GM19397 (cell line): Measurements from ENCODE around the gene SLC44A1.
A peak's percentile ranks its signal among the peaks of the same experiment; 100 is the strongest.
"Not testable (repeated sequence)": the region's sequence is repeated elsewhere in the genome, so short reads cannot be mapped to it uniquely, and the experiment has no call there.

ENCODE experiments used
- ATAC-seq: cut with Tn5 transposase; IDR thresholded peaks from one replicate; pipeline ENCODE4 v1.9.1; 2021; ENCODE audit warnings: mild to moderate bottlenecking, moderate library complexity; ENCODE audit not compliant: unreplicated experiment

Gene SLC44A1

DNA sequence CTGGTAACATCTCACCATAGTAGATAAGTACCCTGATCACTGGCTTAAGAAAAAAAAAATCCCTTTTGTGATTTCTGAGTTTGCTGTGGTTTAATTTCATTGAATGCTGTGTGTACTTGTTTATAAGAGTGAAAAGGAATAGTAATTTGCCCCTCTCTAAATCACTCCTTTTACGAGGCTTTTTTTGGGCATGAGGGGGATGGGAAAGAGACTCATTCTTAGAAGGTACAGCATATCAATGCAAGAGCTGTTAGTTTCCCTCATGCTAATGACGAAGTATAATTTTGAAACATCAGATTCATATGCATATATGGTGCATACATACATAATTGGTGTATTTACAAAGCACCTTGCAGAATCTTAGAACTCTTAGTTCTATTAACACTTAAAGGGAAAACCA is 2.4 kb upstream of the SLC44A1 start:
- ATAC-seq: no peak

DNA sequence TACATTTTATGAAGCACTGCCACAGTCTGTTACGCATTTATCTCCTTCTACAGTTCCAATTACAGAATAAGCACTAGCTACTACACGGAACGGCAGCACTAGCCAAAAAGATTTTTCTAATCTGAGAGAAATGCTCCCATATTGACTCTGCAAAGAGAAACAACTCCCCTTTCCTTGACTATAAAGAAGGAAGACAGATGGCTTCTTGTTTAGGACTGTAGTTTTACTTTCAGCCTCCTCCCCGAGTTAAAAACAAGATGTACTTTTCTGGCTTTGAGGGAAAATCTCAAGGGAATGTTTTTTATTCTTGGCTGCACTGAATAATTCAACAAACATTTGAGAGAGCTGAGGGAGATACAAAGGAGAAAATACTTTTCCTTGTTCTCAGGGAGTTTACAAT is 1.9 kb upstream of the SLC44A1 start:
- no peak for ATAC-seq

DNA sequence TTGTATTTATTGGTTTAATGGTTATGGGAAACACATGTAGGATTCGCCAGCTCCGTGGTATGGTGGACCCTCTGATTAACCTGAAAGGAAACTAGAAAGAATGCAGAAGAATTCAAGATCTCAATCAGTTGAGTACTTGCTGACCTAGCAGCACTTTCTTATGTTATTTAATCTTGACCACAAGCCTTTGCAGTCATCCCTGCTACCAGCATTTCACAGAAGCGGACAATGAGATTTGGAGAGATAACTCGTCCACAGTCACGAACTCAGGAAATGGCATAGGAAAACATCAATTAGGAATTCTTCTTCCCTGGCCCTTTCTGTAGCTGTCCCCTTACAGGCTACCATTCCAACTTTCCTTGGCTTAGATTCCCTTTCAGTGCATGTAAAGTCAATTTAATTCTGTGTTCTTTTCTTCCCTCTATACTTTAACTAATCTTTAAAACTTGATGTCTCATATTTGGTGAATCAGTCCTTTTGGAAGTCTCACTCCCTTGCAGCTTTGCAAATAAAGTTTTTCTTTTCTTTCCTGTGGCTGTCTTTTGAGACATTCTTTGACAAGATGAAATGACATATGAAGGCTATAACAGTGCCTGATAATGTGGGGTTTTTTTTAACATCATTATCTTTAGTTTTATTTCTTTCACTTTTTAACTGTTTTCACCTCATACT is 1.3 kb upstream of the SLC44A1 start:
- ATAC-seq: no peak

DNA sequence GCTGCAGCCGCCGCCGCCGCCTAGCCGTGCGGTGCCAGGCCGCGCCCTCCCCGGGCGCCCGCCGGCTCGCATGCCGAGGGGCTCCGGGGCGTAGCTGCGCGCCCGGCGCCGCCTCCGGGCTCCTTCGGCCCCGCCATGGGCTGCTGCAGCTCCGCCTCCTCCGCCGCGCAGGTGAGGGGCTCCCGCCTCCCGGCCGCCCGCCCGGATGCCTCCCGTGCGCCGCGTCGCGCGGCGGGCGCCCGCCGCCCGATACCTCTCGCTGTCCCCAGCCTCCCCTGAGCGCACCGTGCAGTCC is 230 bp downstream of the SLC44A1 start:
- ATAC-seq: peak; percentile 56

DNA sequence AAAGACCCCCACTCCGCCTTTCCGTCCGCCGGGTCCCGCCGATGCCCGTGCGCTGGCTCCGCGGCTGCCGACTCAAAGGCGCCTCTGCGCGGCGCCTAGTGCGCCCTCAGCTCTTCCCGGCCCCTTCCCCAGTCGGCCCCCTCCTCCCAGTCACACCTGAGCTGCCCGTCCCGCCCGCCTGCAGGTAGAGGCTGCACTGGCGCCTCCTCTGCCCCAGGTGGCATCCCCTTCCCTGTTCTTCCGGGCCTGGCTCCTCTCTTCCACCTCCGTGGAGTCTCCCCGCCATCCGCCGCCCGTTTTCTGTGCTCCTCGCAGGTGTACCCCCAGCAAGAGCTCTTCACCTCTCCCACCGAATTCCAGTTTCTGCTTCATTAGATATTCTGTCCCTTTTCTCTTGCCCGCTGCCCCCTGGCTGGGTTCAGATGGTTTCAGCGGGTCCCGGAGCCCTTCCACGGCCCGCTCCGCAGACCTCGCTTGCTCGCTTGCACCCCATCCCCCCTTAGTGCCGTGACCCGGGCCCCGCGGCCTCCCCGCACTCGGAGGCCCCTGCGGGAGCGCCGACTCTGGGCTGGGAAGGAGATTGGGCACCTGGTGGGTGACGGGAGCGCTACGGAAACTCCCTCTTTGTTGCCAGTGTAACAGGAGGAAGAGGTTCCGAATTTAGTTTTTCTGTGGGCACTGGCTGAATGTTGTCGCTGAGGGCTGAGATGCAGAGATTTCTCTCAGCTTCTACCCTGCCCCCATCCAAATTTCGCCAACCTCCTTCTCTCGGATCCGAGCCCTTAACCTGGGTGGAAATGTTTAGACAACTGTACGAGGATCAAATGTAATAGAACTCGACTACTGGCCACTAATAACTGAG is 809 bp downstream of the SLC44A1 start:
- ATAC-seq: peak; percentile 7

DNA sequence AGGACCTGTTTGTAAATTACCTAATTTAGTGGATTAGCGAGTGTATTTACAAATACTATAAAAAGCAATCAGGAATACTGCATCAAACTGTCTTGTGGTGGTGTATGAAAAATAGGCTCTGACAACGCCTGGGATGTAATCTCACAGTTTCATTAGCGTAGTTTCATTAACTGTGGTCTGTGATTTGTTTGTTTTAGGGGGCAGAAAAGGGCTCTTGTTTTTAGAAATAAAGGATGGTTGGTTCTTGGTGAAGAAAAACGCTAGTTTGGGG is 1.4 kb downstream of the SLC44A1 start:
- ATAC-seq: no peak

DNA sequence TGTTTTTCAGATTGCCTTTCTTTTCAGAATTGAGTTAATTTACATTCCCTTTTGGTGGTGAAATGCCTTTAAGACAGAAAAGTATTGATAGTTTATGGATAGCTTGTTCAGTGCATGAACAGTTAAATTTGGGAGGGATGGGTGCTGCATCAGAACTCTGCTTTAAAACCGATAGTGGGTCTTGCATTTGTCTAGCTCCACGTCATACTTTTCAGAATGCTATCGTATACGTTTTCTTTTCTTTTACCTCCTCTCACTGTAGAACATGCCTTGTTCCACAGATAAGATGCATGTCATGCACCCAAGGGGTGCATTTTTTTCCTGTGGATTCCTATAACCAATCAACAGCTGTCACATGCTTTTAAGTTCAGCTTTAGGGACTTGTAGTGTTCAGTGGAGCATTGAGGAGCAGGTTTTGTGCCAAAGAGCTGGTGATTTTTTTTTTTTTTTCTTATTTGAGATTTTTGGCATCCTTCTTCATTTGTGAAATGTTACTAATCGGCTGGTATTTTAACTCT is 2.3 kb downstream of the SLC44A1 start:
- ATAC-seq: no peak

DNA sequence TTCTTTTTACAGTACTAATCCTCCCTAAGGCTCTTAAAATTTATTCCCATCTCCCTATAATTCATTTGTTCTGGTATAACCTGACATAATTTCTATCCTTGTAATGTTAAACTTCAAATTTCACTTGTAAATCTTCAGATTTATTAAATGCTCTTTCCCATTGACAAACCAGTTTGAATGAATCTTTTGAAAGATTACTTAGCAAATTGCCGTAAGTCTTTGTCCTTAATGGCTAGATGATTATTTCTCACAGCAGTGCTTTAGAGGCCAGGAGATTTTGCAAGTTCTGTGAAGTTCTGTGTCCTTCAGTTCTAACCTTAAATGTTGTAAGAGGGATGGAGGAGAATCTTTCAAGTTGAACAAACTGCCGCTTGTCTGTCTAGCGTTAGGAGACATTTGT is 4.2 kb downstream of the SLC44A1 start:
- ATAC-seq: no peak

DNA sequence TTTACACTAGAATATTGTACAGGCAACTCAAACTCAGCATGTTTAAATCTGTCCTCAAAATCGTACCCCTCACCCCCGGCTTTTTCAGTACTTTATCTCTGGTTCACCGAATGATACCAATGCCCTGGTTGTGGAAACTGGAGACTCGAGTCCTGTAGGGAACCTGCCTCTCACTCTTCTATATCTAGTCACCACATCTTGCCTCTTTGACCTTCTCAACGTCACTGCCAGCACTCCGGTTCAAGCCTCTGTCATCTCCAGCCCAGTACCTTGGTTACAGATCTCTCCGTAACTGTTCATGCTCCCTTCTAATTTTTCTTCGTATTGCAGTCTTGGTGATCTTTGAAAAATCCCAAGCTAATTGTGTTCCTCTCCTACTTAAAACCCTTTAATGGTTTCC is 6.7 kb downstream of the SLC44A1 start:
- ATAC-seq: no peak

DNA sequence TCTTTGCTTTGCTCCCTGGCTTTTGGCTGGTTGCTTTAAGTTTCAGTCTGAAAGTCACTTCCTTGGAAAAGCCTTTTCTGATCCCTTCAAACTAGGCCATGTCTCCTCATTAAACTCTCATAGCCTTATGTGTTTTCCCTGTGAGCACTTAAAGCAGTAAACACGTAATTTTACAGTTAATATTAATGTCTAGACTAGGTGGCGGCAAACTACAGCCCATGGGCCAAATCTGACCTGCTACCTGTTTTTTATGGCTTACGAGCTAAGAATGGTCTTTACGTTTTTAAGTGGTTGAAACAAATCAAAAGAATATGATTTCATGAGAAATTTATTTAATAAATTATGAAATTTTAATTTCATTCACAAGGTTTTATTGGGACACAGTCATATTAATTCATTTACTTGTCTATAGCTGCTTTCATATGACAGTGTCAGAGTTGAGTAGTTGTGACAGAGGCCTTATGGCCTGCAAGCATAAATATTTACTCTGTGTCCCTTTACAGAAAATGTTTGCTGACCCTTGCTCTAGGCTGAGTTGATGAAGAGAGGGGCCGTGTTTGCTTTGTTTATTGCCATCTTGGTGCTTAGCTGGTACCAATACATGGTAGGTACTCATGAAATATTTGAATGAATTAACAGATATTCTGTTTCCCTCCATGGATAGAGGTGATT is 7.4 kb downstream of the SLC44A1 start:
- ATAC-seq: no peak

DNA sequence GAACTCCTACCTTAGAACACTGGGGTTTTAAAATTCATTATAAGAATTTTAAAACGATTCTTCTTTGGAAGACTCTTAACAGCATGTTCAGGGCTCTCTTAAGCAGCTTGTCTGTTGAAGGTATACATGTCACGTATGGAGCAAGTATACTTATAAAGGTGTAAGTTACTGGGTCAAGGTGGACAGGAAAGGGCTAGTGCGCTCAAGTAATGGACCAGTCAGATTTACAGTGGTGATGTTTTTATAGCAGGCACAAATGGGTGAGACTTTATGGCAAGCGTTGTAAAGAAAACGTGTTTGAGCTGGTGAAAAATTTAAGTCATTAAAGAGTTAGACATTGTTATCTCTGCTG is 7.9 kb downstream of the SLC44A1 start:
- no peak for ATAC-seq

DNA sequence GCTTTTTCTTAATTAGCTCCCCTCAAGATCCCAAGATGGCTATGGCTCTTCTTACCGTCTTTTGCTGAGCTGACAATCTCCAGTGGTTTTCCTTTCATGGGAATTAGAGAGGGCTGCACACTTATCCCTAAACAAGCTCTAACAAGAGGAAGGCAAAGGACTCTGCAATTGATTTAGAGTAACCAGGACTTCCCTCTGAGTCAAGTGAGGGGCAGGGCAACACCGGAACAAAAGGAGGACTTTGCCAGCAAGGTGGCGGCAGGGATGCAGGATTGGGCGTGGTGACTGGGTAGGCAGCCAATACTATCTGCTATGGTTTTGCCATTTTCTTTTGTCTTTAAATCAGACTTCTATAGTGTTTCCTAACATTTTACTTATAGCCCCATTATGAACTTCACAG is 9.8 kb downstream of the SLC44A1 start:
- ATAC-seq: no peak

DNA sequence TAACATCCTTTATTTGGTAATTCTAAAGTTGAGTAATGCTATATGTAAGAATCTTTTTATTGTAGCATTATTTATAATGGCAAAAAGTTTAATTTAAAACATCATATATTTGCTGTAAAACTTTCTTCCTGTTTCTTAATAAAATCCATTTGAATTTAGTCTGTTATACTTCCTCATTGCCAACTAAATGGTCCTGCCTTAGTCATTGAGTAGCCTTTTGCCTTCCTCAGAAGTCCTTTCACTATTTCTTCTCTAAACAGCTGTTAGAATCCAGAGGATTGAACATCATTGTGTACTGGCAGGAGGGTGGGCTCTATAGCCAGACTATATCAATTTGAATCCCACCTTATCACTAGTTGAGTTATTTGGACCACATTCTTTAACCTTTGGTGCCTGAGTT is 11.0 kb downstream of the SLC44A1 start:
- ATAC-seq: no peak

DNA sequence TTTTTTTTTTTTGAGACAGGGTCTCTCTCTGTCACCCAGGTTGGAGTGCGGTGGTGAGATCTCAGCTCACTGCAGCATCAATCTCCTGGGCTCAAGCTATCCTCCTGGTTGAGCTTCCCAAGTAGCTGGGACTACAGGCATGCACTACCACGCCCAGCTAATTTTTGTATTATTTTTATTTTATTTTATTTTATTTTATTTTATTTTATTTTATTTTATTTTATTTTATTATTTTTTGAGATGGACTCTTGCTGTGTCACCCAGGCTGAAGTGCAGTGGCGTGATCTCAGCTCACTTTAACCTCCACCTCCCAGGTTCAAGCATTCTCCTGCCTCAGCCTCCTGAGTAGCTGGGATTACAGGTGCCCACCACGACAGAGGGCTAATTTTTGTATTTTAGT is 12.1 kb downstream of the SLC44A1 start:
- ATAC-seq: not testable (repeated sequence)

DNA sequence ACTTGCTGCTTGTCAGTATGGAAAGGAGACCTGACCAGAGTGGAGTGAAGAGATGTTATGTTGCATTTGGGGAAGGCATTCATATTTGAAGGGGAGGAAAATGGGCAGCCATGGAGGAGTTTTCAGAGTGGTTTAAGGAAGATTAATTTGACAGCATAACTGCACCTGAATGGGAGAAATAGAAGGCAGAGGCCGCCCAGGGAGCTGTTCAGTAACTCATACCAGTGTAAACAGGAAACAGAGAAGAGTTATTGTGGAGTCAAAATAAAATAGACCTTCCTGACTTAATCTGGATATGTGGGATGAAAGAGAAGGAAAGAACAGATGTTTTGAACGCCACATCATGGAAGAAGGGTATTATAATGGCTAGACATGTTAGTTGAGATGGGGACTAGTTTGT is 13.4 kb downstream of the SLC44A1 start:
- ATAC-seq: no peak

DNA sequence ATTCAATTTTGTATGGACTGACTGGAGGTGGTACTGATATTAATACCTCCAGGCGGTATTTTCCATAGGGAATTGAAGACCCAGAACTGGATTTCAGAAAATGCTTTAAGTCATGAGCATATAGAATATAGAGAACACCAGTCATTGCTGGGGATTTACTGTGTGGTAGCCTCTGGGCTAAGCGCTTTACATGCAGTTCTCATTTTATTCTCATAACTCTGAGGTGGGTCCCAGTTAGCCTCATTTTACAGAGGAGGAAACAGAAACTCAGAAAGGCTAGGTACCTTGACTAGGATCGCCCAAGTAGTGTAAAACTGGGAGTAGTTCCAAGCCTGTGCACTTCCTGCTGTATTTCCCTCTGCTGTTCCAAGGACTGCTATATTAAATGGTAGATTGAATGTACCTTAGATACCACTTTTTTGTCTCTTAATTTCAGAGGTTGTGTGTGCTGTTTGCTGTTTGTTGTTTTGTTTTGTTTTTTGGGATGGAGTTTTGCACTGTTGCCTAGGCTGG is 13.8 kb downstream of the SLC44A1 start:
- ATAC-seq: no peak

DNA sequence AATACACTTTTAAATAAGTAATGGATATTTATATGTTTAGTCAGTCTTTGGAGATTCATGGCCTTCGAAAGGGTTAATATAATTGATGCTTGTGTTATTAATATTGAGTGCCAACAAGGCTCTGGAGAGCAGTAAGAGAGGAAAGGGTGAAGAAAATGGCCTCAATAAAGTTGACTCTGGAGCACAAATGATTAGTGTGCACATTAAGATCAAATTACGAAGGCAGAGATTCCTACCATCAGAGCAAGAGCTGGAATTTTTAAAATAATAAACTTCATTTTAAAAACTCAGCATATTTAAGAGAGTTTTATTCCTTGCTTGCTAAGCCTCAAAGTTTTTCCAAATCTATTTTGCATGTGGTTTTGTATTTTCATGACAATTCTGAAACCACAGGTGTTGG is 14.8 kb downstream of the SLC44A1 start:
- no peak for ATAC-seq

DNA sequence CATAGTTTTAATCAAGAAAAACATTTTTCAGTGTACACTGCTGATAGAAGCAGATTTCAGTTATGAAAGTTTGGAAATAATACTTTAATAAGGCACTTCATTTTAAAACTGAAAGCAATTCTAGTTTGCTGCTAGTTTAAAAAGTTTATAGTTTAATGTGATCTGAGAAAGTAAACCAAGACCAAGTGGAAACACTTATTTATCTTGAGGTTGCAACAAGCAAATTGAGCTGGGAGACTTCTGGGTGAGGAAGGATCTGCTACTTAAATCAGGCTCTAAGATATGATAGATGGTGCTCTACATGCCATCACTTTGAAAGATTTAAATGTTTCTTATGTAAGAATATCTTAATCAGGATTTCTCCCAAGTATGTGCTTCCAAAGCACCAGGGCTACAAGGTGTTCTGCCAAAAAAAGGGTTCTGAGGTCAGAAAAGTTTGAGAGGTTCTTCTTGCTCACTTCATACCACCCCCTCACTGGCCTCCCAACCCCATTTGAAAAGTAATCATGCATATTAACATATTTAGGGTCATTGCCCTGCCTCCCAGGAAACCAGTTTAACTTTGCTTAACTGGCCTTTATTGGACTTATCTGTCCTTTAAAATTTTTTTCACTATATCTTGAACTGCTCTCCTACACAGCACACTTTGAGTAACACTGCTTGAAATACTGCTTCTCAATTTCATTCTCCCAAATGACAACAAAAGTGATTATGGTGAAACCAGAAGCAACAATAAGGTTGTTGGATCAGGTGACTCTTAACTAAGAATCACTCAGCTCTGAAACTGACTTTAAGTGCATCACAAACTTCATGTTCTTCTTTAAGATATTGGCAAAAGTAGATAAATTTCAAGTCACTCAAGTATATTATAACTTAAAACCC is 15.5 kb downstream of the SLC44A1 start:
- no peak for ATAC-seq

DNA sequence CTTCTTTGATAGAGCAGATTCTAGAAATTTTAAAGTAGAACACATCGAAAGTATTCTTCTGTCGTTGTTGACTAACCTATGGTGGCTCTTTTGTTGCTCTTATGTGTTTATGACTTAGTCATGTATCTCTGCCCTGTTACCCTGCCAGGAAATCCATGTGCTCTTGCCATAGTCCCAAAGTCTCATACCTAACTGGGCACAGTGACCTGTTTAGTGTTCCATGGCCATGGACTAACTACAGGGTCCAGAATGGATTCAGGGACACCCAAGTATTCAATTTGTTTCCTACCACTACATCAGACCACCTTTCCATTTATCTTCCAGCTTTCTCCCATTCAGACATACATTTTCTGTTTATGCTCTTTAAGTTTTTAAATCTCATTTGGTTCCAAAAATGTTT is 18.0 kb downstream of the SLC44A1 start:
- no peak for ATAC-seq

DNA sequence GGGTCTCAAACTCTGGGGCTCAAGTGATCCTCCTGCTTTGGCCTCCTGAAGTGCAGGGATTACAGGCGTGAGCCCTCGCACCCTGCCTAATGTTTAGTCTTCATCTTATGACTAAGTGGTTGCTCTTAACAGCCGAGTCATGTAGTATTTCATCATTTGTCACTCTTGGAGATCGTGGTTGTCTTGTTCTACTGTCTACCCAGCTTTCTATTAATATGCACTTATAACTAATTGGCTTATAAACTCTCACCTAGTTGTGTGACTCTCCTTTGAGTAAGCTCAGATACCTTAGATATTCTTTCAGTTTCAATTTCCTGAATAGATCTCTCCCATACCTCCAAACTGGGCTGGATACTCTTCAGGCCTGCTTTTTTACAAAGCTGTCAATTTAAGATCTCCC is 19.9 kb downstream of the SLC44A1 start:
- ATAC-seq: no peak

DNA sequence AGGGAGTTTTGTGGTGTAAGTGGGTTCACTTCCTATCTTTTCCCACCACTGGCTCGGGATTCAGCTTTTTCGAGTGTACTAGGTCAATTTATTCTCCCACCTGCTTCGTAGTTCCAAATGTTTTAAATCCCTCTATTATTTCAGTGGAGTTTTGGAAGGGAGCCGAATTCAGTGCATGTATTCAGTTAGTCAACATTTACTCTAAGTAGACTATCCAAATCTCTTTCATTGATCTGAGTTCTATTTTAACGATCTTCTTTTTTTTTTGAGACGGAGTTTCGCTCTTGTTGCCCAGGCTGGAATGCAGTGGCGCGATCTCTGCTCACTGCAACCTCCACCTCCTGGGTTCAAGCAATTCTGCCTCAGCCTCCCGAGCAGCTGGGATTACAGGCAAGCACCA is 23.8 kb downstream of the SLC44A1 start:
- ATAC-seq: not testable (repeated sequence)
